HG03565 (cell line): ENCODE data around the gene AGXT.

Source experiments
- ATAC-seq: cut with Tn5 transposase; IDR thresholded peaks from one replicate; pipeline ENCODE4 v1.9.1; 2021; ENCODE audit warnings: mild to moderate bottlenecking, moderate library complexity; ENCODE audit not compliant: unreplicated experiment

AGXT gene

DNA sequence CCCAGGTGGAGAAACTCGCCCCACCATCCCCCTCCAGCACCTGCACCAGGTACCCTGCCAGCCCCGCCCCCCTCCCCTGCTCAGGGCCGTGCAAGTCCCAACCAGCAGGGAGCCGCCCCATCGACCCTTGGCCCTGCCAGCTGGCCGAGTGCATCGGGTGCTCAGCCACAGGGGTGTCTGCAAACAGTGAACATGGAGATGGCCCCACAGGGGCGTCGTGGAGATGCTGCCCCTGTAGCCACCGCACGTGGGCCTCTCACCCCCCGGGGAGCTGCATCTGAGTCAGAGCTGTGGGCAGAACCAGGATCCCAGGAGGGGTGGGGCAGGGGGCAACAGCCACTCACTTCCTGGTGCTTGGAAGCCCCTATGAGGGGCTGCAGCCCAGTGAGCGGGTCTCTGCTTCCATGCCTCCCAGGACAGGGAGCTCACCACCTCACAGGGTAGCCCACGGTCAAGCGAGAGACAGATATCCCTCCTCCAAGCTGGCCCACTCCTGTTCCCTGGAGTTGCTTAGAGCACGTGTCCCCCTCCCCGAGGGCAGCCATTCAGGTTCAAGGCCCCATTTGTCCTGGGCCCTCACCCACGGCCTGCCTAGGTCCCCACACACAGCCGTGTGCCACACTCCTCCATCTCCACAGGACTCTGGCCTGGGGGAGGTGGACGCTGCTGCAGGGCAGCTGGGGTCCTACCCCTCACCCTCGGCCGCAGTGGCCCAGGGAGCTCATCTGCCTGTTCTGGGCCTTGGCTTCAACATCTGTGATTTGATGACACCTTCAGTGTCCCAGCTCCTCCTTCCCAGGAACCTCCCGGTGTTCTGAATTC, 28.5 kb downstream of the AGXT start:
- no peak for ATAC-seq

DNA sequence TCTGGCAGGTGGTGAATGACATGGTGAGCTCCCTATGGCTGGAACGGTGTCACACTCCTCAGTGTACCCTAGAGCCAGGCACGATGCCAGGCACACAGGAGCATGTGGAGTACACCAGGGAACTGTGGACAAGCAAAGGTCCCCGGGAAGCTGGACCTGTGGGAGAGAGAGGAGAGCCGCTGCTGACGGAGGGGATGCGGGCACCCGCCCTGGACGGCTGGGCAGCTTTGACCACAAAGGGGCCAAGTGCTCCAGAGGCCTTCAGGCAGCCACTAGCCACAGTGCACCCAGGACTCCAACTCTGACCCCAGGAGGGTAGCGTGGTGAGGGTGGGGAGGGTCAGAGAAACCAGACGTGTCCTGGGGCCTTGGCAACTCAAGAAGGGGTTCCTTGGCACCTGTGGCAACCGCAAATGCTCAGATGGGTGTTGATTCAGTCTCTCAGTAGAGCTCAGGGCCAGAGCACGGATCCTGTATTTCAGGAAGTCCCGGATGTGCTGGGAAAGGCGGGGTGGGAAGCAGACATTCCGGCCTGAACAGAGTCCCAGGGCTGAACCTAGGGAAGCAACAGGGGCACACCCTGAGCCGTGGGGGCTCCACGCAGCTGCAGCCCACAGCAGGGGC, 29.6 kb downstream of the AGXT start:
- no peak for ATAC-seq

DNA sequence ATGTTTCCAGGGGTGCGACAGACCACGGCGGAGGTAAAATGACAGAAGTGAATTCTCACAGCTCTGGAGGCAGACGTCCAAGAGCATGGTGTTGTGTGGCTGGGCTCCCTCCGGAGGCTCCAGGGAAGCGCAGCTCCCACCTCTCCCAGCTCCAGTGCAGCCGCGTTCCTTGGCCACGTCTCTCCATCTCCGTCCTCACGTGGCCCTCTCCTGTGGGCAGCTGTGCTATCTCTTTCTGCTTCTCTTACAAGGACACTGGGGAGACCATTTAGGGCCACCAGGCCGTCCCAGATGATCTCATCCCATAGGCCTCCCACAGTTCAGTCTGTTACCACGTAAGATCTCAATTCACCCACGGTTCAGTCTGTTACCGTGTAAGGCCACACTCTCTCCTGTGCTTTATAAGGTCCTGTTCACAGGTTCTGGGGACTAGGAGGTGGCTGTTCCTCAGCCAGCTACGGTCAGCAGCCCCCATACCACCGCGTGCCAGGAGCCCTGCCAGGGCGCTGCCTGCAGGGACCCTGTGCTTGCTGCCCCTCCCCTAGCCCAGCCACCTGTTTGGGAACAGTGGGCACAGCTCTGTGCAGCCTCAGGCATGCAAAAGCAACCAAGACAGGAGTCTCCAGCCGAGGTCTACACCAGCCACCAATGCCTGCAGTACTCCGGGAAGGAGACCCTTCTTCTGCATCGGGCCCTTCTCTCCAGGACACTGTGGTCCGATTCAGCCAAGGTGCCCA, 30.3 kb downstream of the AGXT start:
- no peak for ATAC-seq

DNA sequence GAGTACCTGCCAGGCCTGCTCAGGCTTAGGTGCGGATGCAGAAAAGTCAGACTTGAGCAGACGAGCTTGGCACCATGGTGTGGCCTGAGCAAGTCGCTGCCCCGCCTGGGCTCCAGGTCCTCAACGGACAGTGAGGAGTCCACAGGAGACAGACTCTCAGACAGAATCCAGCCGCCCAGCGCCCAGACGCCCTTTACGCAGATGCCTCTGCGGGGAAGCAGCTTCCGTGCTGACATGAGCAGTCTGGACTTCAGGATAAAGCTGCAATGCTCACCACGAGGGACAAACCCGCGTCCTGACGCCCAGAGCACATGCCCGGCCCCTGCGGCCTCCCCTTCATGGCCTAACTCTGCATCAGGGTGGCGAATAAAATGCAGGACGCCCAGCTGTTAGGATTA, 30.8 kb downstream of the AGXT start:
- no peak for ATAC-seq

DNA sequence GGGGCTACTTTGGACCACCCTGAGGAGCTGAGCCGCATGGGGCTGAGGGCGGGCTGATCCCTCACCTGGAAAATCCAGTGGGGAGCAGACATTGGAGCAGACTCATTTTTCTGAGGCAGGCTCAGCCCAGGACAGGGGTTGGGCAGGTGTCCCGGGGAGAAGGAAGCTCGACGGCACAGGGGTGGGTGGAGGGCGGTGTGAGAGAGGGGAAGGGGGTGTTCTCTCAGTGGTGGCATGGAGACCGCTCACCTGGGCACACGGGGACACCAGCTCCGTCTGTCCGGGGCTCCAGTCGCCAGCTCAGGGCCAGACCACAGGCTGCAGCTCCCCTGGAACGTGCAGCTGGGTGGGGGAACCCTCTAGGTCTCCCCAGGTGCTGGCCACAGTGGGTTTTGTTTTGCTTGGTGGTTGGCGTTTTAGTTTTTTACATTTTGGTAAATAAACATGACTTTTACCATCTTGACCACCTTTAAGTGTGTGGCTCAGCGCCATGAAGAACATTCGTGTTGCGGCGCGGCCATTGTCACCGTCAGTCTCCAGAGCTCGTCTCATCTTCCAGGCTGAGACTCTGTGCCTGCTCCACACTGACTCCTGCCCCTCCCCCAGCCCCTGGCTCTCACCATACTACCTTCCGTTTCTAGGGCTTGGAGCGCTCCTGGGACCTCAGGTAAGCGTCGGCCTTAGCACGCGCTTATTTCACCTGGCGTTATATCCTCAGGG, 31.7 kb downstream of the AGXT start:
- ATAC-seq: no peak

DNA sequence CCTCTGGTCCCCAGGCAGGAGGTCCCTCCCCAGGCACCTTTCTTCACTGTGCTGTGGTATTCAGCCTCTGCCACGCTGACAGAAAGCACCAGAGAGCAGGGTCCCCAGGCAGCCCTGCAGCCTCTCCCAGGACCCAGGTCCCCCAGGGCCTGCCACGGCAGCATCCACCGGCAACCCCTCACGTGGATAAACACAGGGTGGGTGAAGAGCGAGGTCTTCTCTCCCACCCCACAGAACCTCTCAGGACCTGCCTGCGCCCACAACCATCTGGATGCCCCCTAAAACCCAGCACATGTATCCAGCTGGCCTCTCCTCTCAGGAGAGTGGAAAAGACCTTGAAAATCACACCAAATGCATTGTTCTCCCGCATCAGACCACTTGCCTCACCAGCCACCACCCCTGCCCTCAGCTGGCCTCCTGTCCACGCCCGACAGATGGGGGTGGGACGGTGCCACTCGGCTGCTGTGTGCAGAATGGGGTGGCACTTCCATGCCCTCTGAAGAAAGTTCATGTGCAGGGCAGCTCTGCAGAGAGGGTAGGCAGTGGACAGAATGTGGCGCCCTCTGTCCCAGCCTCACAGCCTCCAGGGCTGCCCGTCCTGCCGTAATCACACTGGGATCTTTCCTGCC, 33.5 kb downstream of the AGXT start:
- no peak for ATAC-seq

DNA sequence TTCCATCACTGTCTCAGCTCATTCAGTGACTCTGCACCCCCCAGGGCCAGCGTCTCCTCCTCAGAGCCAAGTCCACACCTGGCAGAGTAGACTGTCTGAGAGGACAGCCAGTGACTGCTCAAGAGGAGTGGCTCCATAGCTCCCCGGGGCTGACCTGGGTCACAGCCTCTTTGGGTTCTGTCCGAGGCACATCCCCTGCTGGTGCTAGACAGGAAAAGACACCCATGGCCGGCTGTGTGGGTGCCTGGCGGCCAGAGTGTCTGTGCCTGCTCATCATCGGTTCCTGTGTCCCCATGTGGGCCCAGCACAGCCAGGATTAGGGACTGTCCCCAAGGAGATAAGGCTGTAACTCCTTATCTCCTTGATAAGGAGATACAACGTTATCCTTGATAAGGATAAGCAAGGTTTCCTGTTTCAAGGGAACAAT, 34.0 kb downstream of the AGXT start:
- no peak for ATAC-seq

DNA sequence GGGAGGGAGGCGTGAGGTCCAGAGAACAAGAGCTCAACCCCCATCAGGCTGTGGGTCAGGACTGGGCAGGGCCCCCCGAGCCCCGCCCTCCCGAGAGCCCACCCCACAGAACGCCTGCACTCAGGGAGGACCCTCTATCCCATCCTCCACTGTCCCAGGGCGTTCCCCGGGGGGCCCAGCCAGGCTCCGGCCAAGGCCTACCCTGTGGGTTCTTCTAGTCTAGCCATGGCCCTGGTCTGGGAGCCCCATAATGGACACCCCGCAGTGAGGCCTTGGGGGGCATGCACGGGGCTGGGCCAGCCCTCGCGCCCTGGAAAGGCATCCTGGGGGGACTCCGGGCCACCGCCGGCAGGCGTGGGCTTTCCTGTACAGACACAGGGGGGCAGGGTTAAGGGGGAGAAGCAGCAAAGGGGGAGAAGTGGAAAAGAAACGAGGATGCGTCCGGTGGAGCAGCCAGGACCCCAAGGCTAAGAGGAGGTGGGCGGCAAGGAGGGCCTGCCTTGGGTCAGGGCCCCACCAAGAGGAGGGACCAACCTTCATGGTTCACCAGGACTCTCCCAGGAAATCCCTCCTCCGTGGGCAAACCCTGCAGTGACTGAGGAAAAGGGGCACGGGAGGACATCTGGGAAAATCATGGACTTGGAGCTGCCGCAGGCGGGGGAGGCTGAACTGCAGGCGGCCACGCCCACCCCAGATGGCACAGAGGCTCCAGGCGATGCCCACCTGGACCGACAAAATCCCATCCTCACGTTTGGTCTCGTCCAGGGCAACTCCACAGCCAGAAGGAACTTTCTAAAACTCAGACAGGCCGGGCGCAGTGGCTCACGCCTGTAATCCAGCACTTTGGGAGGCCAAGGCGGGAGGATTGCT, 34.8 kb downstream of the AGXT start:
- ATAC-seq: no peak

DNA sequence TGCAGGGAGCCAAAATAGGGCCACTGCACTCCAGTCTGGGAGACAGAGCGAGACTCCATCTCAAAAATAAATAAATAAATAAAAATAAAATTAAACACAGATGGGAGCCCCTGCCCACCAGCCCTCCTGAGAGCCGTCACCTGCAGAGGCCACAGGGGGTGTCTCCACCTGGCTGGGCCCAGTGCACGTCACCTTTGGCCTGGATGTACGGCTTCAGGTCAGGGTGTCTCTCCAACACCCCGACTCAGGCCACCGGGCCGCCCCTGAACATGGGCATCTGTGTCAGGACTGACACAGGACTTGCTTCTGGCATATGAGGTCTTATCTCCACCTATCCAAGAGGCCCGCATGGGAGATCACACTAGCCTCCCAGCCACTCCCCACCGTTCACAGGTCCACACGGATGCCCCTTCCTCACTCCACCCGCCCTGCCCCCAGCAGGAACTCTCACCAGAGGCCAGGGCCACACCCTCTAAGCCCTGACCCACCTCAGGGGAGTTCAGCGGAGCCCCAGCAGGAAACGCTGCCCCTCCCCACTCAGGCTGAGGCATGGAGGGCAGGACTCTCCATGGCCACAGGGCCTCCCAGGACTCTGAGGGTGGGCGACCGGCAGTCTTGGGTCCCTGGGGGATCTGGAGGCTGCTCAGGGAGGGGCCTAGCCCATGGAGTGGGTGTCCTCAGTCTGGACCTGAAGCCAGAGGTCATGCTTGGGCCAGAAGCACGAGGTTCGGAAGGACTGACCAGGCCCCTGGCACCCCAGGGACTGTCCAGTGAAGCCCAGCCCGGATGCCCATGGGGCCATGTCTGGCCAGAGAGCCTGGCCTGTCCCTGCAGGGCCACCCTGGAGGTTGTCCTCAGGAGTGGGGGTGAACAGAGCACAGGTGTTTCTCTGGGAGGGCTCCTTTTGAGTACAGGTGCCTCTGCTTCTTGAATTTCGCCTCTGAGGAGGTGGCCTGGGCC, 35.9 kb downstream of the AGXT start:
- no peak for ATAC-seq

DNA sequence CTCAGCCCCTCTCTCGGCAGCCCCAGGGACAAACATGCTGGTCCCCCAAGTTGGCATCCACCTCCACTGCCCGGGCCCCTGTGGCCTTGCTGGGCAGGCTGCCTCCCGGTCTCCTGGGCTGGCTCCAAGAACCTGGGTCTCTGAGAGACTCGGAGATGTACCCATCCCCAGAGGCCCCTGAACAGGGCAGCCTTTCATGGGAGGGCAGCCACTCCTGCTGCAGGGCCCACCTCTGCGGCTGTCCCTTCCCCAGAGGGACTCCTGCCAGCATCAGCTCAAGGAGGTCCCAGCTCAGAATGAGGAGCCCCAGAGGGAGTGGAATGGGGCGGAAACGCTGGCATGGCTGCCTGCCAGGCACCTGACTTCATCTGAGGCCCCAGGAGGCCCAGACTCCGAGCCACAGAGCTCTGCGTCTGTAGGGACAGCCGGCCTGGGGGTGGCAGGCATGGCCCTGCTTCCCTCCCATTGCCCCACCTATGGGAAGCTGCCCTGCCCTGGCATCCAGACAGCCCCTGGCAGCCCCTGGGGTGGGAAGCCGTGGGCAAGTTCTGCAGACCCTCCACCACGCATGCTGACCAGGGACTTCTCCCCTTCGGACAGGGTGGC, 36.7 kb downstream of the AGXT start:
- no peak for ATAC-seq

DNA sequence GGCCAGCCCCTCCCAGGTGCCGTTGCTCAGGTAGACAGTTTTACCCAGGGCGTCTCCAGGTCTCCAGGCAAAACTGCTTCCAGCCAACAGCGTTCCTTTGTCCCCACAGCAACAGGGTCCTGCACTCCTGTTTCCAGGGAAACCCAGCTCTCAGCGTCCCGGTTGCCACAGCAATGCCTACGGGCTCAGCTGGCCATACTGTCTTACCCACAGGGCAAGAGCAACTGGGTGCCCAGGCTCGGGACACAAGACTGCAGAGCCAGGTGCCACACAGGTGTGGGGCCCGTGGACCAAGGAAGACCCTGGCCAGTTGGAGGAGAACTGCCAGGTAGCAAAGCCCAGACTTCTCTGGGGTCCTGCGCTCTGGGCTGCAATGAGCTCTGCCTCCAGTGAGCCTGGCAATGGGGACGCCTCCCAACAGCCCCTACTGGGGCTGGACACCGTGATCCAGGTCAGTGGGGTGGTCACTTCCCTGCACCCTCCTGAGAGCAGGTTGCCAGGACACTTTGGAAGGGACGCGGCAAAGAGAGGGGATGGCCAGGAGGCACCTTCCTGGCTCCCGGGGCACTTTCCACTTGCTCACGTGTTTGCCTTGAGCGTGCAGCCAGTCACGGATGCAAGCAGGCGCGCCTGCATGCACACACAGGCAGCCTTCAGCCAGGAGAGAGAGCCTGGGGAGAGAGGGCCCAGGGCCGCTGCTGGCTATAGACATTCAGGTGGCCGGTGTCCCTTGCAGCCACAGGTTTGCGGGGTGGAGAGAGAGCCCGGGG, 37.7 kb downstream of the AGXT start, which contains the start of gene CROCC2:
CROCC2 (plus strand) TSS at position 196 of the 770 bp plus-strand sequence; CDS start at position 374, 178 bp downstream.
- ATAC-seq: no peak

DNA sequence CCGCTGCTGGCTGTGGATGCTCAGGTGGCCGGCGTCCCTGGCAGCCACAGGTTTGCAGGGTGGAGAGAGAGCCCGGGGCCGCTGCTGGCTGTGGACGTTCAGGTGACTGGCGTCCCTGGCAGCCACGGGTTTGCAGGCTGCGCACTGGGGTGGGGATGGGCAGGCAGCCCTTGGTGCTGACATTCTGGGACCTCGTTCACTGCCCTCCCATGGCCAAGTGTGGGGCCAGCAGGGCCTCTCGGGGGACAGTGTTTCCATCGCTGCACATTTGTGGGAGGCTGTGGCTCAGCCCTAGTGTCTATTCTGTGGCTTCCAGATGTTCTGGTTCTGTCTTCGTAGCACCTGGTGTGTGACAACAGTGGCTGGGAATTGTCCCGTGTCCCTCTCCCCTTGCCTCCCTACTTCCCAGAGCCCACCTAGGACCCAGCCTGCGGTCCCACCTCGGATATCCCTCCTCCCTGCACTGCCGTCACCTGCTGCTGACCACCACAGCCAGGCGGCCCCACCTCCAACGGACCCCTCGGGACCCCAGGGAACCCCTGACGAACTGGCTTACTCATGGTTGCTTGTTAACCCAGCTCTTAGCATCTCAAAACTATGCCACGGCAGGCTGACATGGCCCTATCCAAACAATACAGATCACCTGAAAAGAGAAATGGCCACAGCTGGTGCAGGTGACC, 38.4 kb downstream of the AGXT start:
- ATAC-seq: no peak

DNA sequence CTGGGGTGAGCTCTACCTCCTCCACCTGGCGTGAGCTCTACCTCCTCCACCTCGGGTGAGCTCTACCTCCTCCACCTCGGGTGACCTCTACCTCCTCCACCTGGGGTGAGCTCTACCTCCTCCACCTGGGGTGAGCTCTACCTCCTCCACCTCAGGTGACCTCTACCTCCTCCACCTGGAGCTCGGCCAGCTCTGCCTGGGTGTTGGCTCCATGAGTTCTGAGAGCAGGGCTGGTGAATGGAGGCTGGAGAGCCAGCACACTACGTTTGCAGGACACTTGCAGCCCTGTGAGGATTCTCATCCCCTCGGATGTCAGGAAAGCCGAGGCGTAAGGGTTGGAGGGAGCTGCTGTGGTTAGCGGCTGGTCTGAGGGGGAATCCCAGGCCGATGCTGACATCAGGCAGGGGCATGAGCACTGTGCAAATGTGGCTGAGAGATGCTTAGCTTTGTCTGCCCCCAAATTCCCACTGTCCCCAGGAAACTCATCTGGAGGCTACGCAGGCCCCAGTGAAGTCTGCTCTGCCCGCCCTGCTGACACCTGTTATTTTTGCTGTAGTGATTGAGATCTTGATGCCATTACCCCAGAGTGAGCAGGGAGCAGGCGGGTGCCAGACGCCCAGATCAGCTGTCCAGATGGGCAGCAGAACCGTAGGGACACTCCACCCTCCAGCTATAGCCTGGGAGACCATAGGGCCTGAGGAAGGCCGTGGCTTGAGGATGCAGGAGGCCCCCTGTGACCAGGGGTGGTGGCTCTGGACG, 40.8 kb downstream of the AGXT start:
- ATAC-seq: no peak

DNA sequence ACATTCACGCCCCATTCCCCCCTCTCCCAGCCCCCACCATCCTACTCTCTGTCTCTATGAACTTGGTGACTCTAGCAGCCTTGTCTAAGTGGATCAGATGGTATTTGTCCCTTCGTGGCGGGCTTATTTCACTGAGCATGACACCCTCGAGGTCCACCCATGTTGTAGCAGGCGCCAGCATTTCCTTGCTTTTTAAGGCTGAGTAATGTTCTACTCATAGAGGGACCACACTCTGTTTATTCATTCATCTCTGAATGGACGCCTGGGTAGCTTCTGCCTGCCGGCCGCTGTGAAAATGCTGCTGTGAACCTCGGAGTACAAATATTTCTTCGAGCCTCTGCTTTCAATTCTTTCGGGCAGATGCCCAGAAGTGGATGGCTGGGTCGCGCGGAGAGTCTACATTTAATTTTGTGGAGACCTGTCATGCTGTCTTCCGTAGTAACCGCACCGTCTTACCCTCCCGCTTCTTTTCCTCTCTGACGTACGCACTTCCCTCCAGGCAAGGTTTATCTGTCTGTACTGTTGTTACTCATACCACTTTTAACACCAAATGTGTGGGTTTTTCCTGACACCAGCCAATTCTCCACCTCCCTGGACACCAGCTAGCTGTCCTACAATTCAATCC, 43.1 kb downstream of the AGXT start:
- ATAC-seq: no peak
